HG03439 (cell line): ENCODE measurements around the gene UBAP2L.
"Not testable (repeated sequence)": the region's sequence is repeated elsewhere in the genome, so short reads cannot be mapped to it uniquely, and the experiment has no call there.

Experiments used
- ATAC-seq: cut with Tn5 transposase; IDR thresholded peaks from one replicate; pipeline ENCODE4 v1.9.1; 2021; ENCODE audit warnings: mild to moderate bottlenecking, moderate library complexity; ENCODE audit not compliant: unreplicated experiment

Gene UBAP2L

DNA sequence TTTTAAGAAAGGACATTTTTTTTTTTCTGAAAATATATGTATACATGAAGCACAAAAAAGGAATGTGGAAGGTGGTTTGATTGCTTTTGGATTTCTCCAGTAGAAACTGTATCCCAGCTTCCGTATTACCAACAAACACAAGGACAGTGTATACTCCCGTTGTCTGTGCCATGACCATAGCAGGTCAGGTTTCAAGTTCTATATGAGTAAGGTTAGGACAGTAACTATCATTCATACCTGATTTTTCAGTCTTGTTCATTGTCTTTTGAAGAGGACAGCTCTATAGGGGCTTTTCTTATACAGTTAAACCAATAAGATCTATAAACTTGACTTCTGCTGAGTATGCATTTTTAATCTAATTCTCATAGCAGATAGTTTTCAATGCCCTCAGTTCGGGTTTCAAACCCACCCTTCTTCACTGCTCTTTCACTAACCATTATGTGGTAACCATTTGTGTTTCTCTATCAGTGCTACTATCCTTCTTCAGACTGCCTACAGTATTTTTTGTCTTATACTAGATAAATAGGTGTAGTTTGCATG, 19.6 kb downstream of the UBAP2L start:
- ATAC-seq: no peak

GRCh38 chr1:154241703-154242351, 21.1 kb downstream of the UBAP2L start:
- no peak for ATAC-seq

DNA sequence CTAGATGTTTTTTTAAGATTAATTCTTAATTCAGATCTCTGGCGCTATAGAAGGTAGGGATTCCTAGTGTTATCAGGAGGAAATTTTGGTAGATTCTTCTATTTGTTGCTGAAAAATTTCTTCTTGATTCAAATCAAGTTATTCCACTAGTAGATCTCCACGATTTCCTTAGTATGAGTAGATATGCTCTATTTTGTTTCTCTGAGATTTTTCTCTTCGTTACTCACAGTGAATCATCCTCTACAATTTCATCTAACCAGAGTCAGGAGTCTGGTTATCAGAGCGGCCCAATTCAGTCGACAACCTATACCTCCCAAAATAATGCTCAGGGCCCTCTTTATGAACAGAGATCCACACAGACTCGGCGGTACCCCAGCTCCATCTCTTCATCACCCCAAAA, 32.9 kb downstream of the UBAP2L start:
- no peak for ATAC-seq

GRCh38 chr1:154256686-154257085, 35.9 kb downstream of the UBAP2L start:
- no peak for ATAC-seq

DNA sequence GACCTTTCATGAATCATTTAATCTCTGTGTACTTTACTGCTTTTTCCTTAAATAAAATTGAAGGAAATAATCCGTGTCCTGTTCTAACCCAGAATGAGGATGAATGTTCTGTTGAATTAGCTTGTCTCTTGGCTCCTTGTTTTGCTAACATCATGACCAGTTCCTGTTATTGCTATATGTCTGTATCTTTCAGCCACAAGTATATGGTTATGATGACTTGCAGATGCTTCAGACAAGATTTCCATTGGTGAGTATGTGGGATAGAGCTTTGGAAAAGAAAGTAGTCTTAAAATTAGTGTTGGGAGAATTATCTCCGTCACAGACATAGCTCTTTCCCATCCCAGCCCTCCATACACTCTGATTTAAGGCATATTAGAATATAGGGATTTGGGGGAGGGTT, 38.0 kb downstream of the UBAP2L start:
- ATAC-seq: no peak

GRCh38 chr1:154260127-154260526, 39.4 kb downstream of the UBAP2L start:
- ATAC-seq: no peak

- ATAC-seq: no peak
These were observed 42.9 kb downstream of the UBAP2L start for GRCh38 chr1:154263465-154264332.

- ATAC-seq: no peak
These were observed 43.7 kb downstream of the UBAP2L start for GRCh38 chr1:154264454-154264853.

DNA sequence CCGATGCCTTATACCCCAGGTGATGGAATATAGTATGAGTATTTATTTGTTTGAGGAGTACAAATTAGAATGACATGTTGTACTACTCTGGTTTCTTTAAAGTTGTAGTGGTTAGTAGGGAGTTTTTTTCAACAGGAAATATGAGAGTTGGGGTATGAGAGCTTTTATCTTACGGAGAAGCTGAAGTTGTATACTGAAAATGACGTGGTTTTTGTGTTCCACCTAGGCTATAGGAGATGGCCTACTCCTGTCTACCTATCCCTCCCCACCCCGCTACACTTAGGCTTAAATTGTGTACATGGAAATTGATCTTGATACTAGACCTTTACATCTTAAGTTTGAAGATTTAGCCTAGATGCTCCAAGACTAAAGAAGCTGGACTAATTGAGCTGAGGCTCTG, 44.8 kb downstream of the UBAP2L start:
- no peak for ATAC-seq

DNA sequence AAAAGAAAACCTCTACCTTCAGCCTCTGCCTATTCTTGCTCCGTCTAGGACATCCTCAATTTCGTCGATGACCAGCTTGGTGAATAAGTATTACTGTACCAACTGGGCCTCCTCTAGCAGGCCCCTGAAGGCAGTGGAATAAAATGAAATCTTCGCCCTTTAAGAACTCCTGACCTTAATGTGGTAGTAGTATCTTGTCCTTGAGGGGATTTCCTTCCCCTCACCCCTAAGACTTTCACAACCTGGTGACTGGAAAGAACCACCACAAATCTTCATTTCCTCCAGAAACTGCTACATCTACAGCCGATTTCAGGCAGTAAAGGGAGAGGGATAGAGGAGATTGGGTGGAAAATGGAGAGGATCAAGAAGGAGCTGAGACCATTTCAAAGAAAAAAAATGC, 50.1 kb downstream of the UBAP2L start:
- ATAC-seq: no peak

GRCh38 chr1:154272217-154272998, 51.7 kb downstream of the UBAP2L start, which contains the start of gene HAX1:
Gene HAX1 (plus strand): TSS chr1:154272629. CDS start chr1:154272724, 95 bp downstream.
- peak; percentile 86 for ATAC-seq

DNA sequence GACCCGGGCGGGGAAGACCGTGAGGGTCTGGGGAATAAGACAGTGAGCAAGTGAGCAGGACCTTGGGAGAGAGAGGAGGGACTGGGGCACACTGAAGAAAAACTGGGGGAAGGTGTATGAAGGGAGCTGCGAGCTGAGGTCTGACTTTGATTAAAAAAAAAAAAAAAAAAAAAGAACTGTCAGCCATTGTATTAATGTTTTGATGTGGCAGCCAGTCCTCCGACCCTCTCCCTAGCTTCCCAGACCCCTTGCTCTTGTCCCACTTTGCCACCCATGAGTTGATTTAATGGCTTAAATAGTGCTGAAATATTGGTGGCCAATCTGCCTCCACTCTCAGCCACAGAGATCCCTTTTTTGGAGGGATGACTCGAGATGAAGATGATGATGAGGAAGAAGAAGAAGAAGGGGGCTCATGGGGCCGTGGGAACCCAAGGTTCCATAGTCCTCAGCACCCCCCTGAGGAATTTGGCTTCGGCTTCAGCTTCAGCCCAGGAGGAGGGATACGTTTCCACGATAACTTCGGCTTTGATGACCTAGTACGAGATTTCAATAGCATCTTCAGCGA, 52.3 kb downstream of the UBAP2L start:
- no peak for ATAC-seq

GRCh38 chr1:154276797-154277196, 56.0 kb downstream of the UBAP2L start:
- ATAC-seq: no peak

- ATAC-seq: not testable (repeated sequence)
These were observed 66.8 kb downstream of the UBAP2L start for GRCh38 chr1:154287591-154287990.

GRCh38 chr1:154288661-154289060, 67.9 kb downstream of the UBAP2L start:
- no peak for ATAC-seq

GRCh38 chr1:154290921-154291320, 70.2 kb downstream of the UBAP2L start:
- ATAC-seq: no peak

DNA sequence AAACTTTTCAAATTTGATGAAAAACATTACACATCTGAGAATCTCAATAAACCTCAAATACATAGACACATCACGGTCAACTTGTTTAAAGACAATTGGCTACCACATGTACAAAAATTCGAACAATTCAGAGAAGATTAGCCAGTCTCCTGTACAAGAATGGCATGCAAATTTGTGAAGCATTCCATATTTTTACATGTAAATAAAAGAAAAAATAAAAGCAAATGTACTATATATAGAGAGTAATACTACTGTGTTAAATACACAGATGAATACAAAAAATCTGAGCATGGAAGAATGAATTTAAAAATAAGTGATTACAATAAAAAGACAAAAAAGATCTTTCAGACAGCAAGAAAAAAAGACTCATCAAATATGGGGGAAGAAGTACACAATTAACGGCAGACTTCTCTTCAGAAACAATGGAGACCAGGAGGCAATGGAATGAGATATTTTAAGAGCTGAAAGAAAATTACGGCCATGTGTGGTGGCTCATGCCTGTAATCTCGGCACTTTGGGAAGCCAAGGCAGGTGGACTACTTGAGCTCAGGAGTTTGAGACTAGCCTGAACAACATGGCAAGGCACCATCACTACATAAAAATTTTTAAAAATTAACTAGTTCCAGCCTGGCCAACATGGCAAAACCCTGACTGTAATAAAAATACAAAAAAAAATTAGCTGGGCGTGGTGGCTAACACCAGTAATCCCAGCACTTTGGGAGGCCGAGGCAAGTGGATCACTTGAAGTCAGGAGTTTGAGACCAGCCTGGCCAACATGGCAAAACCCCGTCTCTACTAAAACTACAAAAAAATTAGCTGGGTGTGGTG, 74.9 kb downstream of the UBAP2L start:
- no peak for ATAC-seq

GRCh38 chr1:154301582-154301981, 80.8 kb downstream of the UBAP2L start:
- no peak for ATAC-seq

DNA sequence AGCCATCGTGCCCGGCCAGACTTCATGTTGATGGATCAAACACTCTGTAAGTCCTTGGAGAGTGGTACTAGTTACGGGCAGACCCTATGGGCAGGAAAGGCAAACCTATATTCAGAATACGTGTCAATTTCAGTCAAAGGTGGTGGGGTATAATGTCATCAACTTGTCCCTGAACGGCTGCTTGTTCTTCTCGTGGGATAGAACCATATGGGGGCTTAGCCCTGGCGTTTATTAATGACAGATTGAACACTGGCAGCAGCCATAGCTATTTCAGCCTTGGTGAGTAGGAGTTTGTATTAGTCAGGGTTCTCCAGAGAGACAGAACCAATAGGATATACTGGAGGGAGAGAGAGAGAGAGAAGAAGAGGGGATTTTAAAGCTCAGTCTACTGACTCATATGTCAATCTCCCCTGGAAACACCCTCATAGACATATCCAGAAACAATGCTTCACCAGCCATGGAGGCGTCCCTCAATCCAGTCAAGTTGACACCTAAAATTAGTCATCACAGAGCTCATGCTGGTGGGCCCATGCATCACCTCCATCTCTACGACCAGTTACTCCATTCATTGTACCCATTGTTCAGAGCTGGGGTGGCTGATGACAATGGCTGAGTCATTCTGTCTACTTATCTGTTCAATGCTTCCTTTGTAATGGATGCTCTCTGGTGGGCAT, 84.0 kb downstream of the UBAP2L start:
- peak; percentile 49 for ATAC-seq
